Hepatocyte (in vitro differentiated cells): ENCODE results near the gene GRID1. TPM values are rescaled to one million over a fixed set of nuclear protein-coding genes. Genes with fewer than 3 reads are reported as not detected.

Source experiments
- DNase-seq: peaks from one replicate; pipeline ENCODE4 v3.0.0-alpha.2; 2016; ENCODE audit warnings: low spot score
- H2AFZ ChIP-seq: fragments of 200-600 bp; sonication (generic); 2 replicates; pipeline ENCODE4 v1.6.0; 2016; ENCODE audit warnings: antibody characterized with exemption, mild to moderate bottlenecking
- H3K27ac ChIP-seq: fragments of 200-600 bp; sonication (generic); 2 replicates; pipeline ENCODE4 v1.5.1; 2016; ENCODE audit warnings: mild to moderate bottlenecking
- H3K27me3 ChIP-seq: fragments of 200-600 bp; sonication (generic); 2 replicates; pipeline ENCODE4 v1.6.1; 2016
- H3K36me3 ChIP-seq: fragments of 200-600 bp; sonication (generic); replicated peaks from 2 replicates; pipeline ENCODE4 v1.5.1; 2016; ENCODE audit warnings: low read depth; ENCODE audit not compliant: insufficient read depth
- H3K4me1 ChIP-seq: fragments of 200-600 bp; sonication (generic); 2 replicates; pipeline ENCODE4 v1.5.1; 2016; ENCODE audit warnings: mild to moderate bottlenecking, moderate library complexity; ENCODE audit not compliant: insufficient read depth
- H3K4me2 ChIP-seq: fragments of 200-600 bp; sonication (generic); 2 replicates; pipeline ENCODE4 v1.6.0; 2016
- H3K4me3 ChIP-seq: fragments of 200-600 bp; sonication (generic); 2 replicates; pipeline ENCODE4 v1.5.1; 2016; ENCODE audit warnings: mild to moderate bottlenecking
- H3K79me2 ChIP-seq: fragments of 200-600 bp; sonication (generic); 2 replicates; pipeline ENCODE4 v1.6.0; 2017; ENCODE audit warnings: mild to moderate bottlenecking
- H3K9me2 ChIP-seq: fragments of 200-600 bp; sonication (generic); replicated peaks from 2 replicates; pipeline ENCODE4 v1.6.0; 2017; ENCODE audit warnings: mild to moderate bottlenecking; ENCODE audit not compliant: insufficient read depth
- H3K9me3 ChIP-seq: fragments of 200-600 bp; sonication (generic); 2 replicates; pipeline ENCODE4 v1.5.1; 2016; ENCODE audit warnings: low read depth, mild to moderate bottlenecking
- H4K20me1 ChIP-seq: fragments of 200-600 bp; sonication (generic); 2 replicates; pipeline ENCODE4 v1.6.0; 2016; ENCODE audit warnings: mild to moderate bottlenecking; ENCODE audit not compliant: insufficient read depth, poor library complexity, severe bottlenecking
- EZH2 ChIP-seq: fragments of 200-600 bp; sonication (generic); IDR thresholded peaks from 2 replicates; pipeline ENCODE4 v1.6.1; 2016; ENCODE audit warnings: antibody characterized with exemption, mild to moderate bottlenecking, borderline replicate concordance
- EZH2phosphoT487 ChIP-seq: fragments of 200-600 bp; sonication (generic); IDR thresholded peaks from one replicate; pipeline ENCODE4 v1.6.1; 2018; ENCODE audit warnings: antibody characterized with exemption, mild to moderate bottlenecking, low read depth, moderate library complexity; ENCODE audit not compliant: unreplicated experiment, severe bottlenecking
- WGBS: methylation state at CpG from one replicate; pipeline ENCODE4 v1.1.6; 2016; ENCODE audit warnings: low lambda C conversion rate; ENCODE audit errors: missing lambda C conversion rate; 5-methylcytosine and 5-hydroxymethylcytosine counted together
- polyA plus RNA-seq: library from polyadenylated mRNA; unstranded; fragments of >200 nt; fragmentation: Nextera tagmentation; extraction: Ambion mirVana; gene quantifications from 2 replicates; pipeline ENCODE4 v1.2.1, GENCODE V29; 2016
- total RNA-seq: library from RNA; depleted of rRNA; stranded (reverse); fragments of >200 nt; gene quantifications from 2 replicates; pipeline ENCODE4 v1.2.3, GENCODE V29; 2014
- TF ChIP-seq, protein P1 (sequence below): fragments of 200-600 bp; sonication (generic); IDR thresholded peaks from 2 replicates; pipeline ENCODE4 v1.5.1; 2016; ENCODE audit warnings: antibody characterized with exemption, mild to moderate bottlenecking; ENCODE audit not compliant: poor library complexity

The GRID1 gene
- total and polyA plus RNA-seq, 2 experiments from 2014 or later = 0.07 to 0.37 TPM

DNA sequence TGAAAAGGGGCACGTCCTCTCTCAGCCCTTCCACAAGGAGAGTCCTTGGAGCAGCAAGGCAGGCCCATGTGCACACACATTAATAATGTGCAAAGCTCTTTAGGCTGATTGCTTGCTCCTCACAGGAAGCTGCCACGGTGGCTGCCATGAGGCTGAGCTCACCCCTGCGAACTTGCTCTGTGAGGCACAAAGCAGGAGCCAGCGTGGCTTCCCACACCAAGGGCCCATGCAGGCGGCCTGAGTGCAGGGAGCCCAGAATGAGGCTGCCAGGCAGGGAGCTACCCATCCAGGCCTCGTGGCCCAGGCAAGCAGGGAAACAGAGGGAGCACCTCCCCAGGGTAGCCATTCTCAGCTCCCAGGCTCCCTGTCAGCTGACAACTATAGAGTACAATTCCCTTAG, 242.9 kb downstream of the GRID1 start:
- 77% methylated on average over 6 of the region's 6 CpGs for WGBS
- H3K4me3 ChIP-seq = no peak overlapping the region
- H3K36me3 ChIP-seq = no peaks in the 10 kb centered on the region
- no peak overlapping the region for H2AFZ ChIP-seq
- H3K9me2 ChIP-seq = no peaks in the 10 kb centered on the region
- H3K27me3 ChIP-seq = no peaks in the 10 kb centered on the region
- no peaks in the 10 kb centered on the region for H3K4me1 ChIP-seq
- H4K20me1 ChIP-seq = no peaks in the 10 kb centered on the region
- no peak overlapping the region for H3K27ac ChIP-seq
- no peaks in the 10 kb centered on the region for H3K79me2 ChIP-seq
- no peak for DNase-seq
- no peak overlapping the region for H3K4me2 ChIP-seq
- TF ChIP-seq, protein P1, sequence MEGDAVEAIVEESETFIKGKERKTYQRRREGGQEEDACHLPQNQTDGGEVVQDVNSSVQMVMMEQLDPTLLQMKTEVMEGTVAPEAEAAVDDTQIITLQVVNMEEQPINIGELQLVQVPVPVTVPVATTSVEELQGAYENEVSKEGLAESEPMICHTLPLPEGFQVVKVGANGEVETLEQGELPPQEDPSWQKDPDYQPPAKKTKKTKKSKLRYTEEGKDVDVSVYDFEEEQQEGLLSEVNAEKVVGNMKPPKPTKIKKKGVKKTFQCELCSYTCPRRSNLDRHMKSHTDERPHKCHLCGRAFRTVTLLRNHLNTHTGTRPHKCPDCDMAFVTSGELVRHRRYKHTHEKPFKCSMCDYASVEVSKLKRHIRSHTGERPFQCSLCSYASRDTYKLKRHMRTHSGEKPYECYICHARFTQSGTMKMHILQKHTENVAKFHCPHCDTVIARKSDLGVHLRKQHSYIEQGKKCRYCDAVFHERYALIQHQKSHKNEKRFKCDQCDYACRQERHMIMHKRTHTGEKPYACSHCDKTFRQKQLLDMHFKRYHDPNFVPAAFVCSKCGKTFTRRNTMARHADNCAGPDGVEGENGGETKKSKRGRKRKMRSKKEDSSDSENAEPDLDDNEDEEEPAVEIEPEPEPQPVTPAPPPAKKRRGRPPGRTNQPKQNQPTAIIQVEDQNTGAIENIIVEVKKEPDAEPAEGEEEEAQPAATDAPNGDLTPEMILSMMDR = no peak
- TF ChIP-seq EZH2phosphoT487 (no peak), EZH2 (no peak)
- no peaks in the 10 kb centered on the region for H3K9me3 ChIP-seq

- no peaks in the 10 kb centered on the region for H3K4me1 ChIP-seq
- H3K4me3 ChIP-seq = no peak overlapping the region
- no peaks in the 10 kb centered on the region for H3K36me3 ChIP-seq
- 86% methylated on average over 4 of the region's 4 CpGs for WGBS
- H3K9me2 ChIP-seq = no peaks in the 10 kb centered on the region
- no peaks in the 10 kb centered on the region for H3K79me2 ChIP-seq
- no peaks in the 10 kb centered on the region for H3K27me3 ChIP-seq
- H3K4me2 ChIP-seq = no peak overlapping the region
- no peak for TF ChIP-seq EZH2
- TF ChIP-seq, protein P1 = no peak
- no peak for TF ChIP-seq EZH2phosphoT487
- no peak overlapping the region for H2AFZ ChIP-seq
- H3K27ac ChIP-seq = no peak overlapping the region
- DNase-seq = no peak
- no peaks in the 10 kb centered on the region for H4K20me1 ChIP-seq
- H3K9me3 ChIP-seq = no peaks in the 10 kb centered on the region
Measured at GRCh38 chr10:86123304-86123703, 243.3 kb downstream of the GRID1 start.

- no peaks in the 10 kb centered on the region for H3K4me1 ChIP-seq
- no peaks in the 10 kb centered on the region for H3K36me3 ChIP-seq
- H3K9me3 ChIP-seq = no peaks in the 10 kb centered on the region
- H4K20me1 ChIP-seq = no peaks in the 10 kb centered on the region
- no peak overlapping the region for H3K4me3 ChIP-seq
- no peaks in the 10 kb centered on the region for H3K27me3 ChIP-seq
- H3K4me2 ChIP-seq = no peak overlapping the region
- 71% methylated on average over 2 of the region's 2 CpGs for WGBS
- no peaks in the 10 kb centered on the region for H3K9me2 ChIP-seq
- TF ChIP-seq, protein P1 = no peak
- TF ChIP-seq EZH2phosphoT487 = no peak
- TF ChIP-seq EZH2 = no peak
- no peak for DNase-seq
- no peak overlapping the region for H2AFZ ChIP-seq
- H3K27ac ChIP-seq = no peak overlapping the region
- no peaks in the 10 kb centered on the region for H3K79me2 ChIP-seq
Measured at GRCh38 chr10:86122646-86123045, 243.9 kb downstream of the GRID1 start.

GRCh38 chr10:86121200-86121599, 245.4 kb downstream of the GRID1 start:
- Histone ChIP-seq H3K27me3 (no peaks in the 10 kb centered on the region), H3K4me2 (no peak overlapping the region), H3K9me3 (no peaks in the 10 kb centered on the region), H3K4me1 (no peaks in the 10 kb centered on the region), H2AFZ (no peak overlapping the region), H3K36me3 (no peaks in the 10 kb centered on the region), H4K20me1 (no peaks in the 10 kb centered on the region), H3K9me2 (no peaks in the 10 kb centered on the region), H3K27ac (no peak overlapping the region), H3K79me2 (no peaks in the 10 kb centered on the region), H3K4me3 (no peak overlapping the region)
- 100% methylated on average over 1 of the region's 1 CpG for WGBS
- no peak for DNase-seq
- no peak for TF ChIP-seq EZH2phosphoT487
